HepG2 (cell line): ENCODE measurements around the gene ZNG1A. TPM values are rescaled to one million over a fixed set of nuclear protein-coding genes. Genes with fewer than 3 reads are reported as not detected.

Source experiments
- ATAC-seq: fragments of 200-7000 bp; cut with Tn5 transposase; 3 replicates; pipeline ENCODE4 v1.9.1; 2020; ENCODE audit warnings: mild to moderate bottlenecking, moderate library complexity
- BruUV-seq: library from RNA; stranded (reverse); fragments of 400-500 nt; replicated peaks from 2 replicates; lab custom pipeline; 2021; lab: Mats Ljungman, UMichigan
- CTCF ChIA-PET: fragments of 300-600 bp; formaldehyde crosslinking; extraction: SDS; loops from one replicate; lab custom pipeline; 2021; ENCODE audit warnings: low total read pairs, inconsistent platforms, low intra/inter-chr PET ratio; lab: Yijun Ruan, JAX
- POLR2A ChIA-PET: fragments of 350-600 bp; sonication (Branson Sonifier 250); formaldehyde crosslinking; loops from one replicate; lab custom pipeline; 2020; ENCODE audit warnings: antibody characterized with exemption, inconsistent platforms; lab: Yijun Ruan, JAX
- DNase-seq: peaks from one replicate; pipeline ENCODE4 v3.0.0-alpha.2; 2015; ENCODE audit warnings: low spot score
- FAIRE-seq: peaks from 3 replicates; lab custom pipeline; 2011; peaks lifted over from hg19 to GRCh38; lab: Jason Lieb, UNC
- H2AFZ ChIP-seq: one replicate; pipeline ENCODE4 v1.6.1; 2011; ENCODE audit warnings: low read length, inconsistent platforms
- H3K27ac ChIP-seq: fragments of 300-600 bp; 3 replicates; pipeline ENCODE4 v1.8.0; 2011; ENCODE audit warnings: mixed run types, mild to moderate bottlenecking, mixed read lengths, low read length, inconsistent platforms; ENCODE audit not compliant: insufficient read depth; ENCODE audit errors: extremely low read length
- H3K27me3 ChIP-seq, 2 experiments: fragments of 200-600 bp in 1 of 2; 2 replicates in 1 of 2; 3 replicates in 1 of 2; pipeline versions ENCODE4 v1.6.0 to v1.8.0; 2011; ENCODE audit warnings: low read length in 2 of 2, mild to moderate bottlenecking in 2 of 2, moderate library complexity in 2 of 2, inconsistent platforms in 1 of 2; ENCODE audit not compliant: insufficient read depth in 2 of 2, control insufficient read depth in 1 of 2
- H3K36me3 ChIP-seq, 2 experiments: fragments of 200-600 bp in 1 of 2; replicated peaks in 1 of 2; 2 replicates in 1 of 2; 3 replicates in 1 of 2; pipeline versions ENCODE4 v1.5.1 to v1.8.0; 2011; ENCODE audit warnings: low read length in 2 of 2, inconsistent platforms in 1 of 2; ENCODE audit not compliant: insufficient read depth in 2 of 2, control insufficient read depth in 1 of 2
- H3K4me1 ChIP-seq: 2 replicates; pipeline ENCODE4 v1.5.1; 2012; ENCODE audit warnings: low read length, inconsistent platforms; ENCODE audit not compliant: insufficient read depth
- H3K4me2 ChIP-seq: 2 replicates; pipeline ENCODE4 v1.6.0; 2011; ENCODE audit warnings: low read depth, low read length, inconsistent platforms
- H3K4me3 ChIP-seq, 3 experiments: fragments of 200-600 bp in 1 of 3; sonication (generic), shearing (Covaris generic) in 1 of 3; replicated peaks in 1 of 3; 2 replicates each; pipeline ENCODE4 v1.5.1; 2011 to 2016; ENCODE audit warnings: low read length in 3 of 3, inconsistent platforms in 2 of 3, low read depth in 2 of 3, mild to moderate bottlenecking in 2 of 3, control low read depth in 1 of 3, mixed read lengths in 1 of 3; ENCODE audit not compliant: insufficient read depth in 1 of 3
- H3K79me2 ChIP-seq: one replicate; pipeline ENCODE4 v1.6.1; 2011; ENCODE audit warnings: low read length, inconsistent platforms; ENCODE audit not compliant: insufficient read depth
- H3K9ac ChIP-seq: 2 replicates; pipeline ENCODE4 v1.6.0; 2011; ENCODE audit warnings: mild to moderate bottlenecking, low read depth, low read length, inconsistent platforms; ENCODE audit not compliant: insufficient read depth
- H3K9me3 ChIP-seq: 2 replicates; pipeline ENCODE4 v1.5.1; 2012; ENCODE audit warnings: mild to moderate bottlenecking, low read length
- H4K20me1 ChIP-seq: 2 replicates; pipeline ENCODE4 v1.6.0; 2011; ENCODE audit warnings: inconsistent platforms, mild to moderate bottlenecking, low read length, moderate library complexity; ENCODE audit not compliant: insufficient read depth
- ATM ChIP-seq: fragments of 450-650 bp; IDR thresholded peaks from 2 replicates; pipeline ENCODE4 v1.7.1; 2017; ENCODE audit warnings: mild to moderate bottlenecking, borderline replicate concordance
- BATF2 ChIP-seq: sonication (generic); formaldehyde crosslinking; IDR thresholded peaks from 2 replicates; pipeline ENCODE4 v1.8.0; 2022; ENCODE audit warnings: mild to moderate bottlenecking, missing genetic modification reagents, moderate library complexity
- CSRNP2 ChIP-seq: sonication (generic); formaldehyde crosslinking; conservative IDR thresholded peaks from 2 replicates; pipeline ENCODE4 v1.8.0; 2022; ENCODE audit warnings: low read depth, missing genetic modification reagents
- KAT8 ChIP-seq: IDR thresholded peaks from 2 replicates; pipeline ENCODE4 v1.6.1; 2016; ENCODE audit warnings: missing genetic modification reagents, missing compliant biosample characterization
- MTF1 ChIP-seq: sonication (generic); formaldehyde crosslinking; IDR thresholded peaks from 2 replicates; pipeline ENCODE4 v1.5.0; 2020; ENCODE audit warnings: missing genetic modification reagents
- NR2C2 ChIP-seq: sonication (generic); formaldehyde crosslinking; IDR thresholded peaks from 2 replicates; pipeline ENCODE4 v1.4.0; 2020; ENCODE audit warnings: missing genetic modification reagents, mild to moderate bottlenecking, moderate library complexity, borderline replicate concordance
- PPARG ChIP-seq: conservative IDR thresholded peaks from 2 replicates; pipeline ENCODE4 v1.6.1; 2016; ENCODE audit warnings: missing biosample characterization, missing genetic modification reagents
- RAD21 ChIP-seq: fragments of 450-650 bp; formaldehyde crosslinking; IDR thresholded peaks from 2 replicates; pipeline ENCODE4 v1.5.0; 2020; ENCODE audit warnings: mild to moderate bottlenecking
- RNF2 ChIP-seq: fragments of 450-650 bp; conservative IDR thresholded peaks from 2 replicates; pipeline ENCODE4 v1.6.1; 2016; ENCODE audit warnings: low read depth
- TAF1 ChIP-seq: sonication (generic); formaldehyde crosslinking; IDR thresholded peaks from 2 replicates; pipeline ENCODE4 v1.4.0; 2020; ENCODE audit warnings: missing genetic modification reagents
- ZFP36 ChIP-seq: fragments of 150-350 bp; IDR thresholded peaks from 2 replicates; pipeline ENCODE4 v1.6.1; 2018; ENCODE audit warnings: borderline replicate concordance, low read length, low read depth; ENCODE audit not compliant: partially characterized antibody
- ZMAT3 ChIP-seq: sonication (generic); formaldehyde crosslinking; conservative IDR thresholded peaks from 2 replicates; pipeline ENCODE4 v1.7.0; 2021; ENCODE audit warnings: missing genetic modification reagents
- ZNF350 ChIP-seq: sonication (generic); formaldehyde crosslinking; IDR thresholded peaks from 2 replicates; pipeline ENCODE4 v1.4.0; 2020; ENCODE audit warnings: mild to moderate bottlenecking, low read depth, missing genetic modification reagents, borderline replicate concordance
- ZNF382 ChIP-seq: sonication (generic); formaldehyde crosslinking; IDR thresholded peaks from 2 replicates; pipeline ENCODE4 v1.5.0; 2020; ENCODE audit warnings: missing genetic modification reagents, mild to moderate bottlenecking, borderline replicate concordance
- WGBS: methylation state at CpG from one replicate; pipeline ENCODE4 v1.1.6; 2017; ENCODE audit warnings: low lambda C conversion rate; 5-methylcytosine and 5-hydroxymethylcytosine counted together
- in situ Hi-C: cut with HindIII; loops from 2 replicates; pipeline ENCODE4 v1.10.0; 2017; ENCODE audit warnings: low pct_unique_long_range_greater_than_20kb; ENCODE audit not compliant: extremely low pct_ligation_motif_present
- intact Hi-C: fragments of 100-400 bp; cut with micrococcal nuclease; formaldehyde crosslinking; loops from one replicate; pipeline ENCODE4 v1.10.0; 2022; ENCODE audit not compliant: unreplicated experiment
- polyA plus RNA-seq, 8 experiments: library from polyadenylated mRNA; depleted of rRNA in 3 of 8; stranded (reverse) in 7 of 8; unstranded in 1 of 8; fragments of >200 nt; fragmentation: Illumina TruSeq in 4 of 8; extraction: Trizol in 4 of 8; gene quantifications; 2 replicates each; pipeline versions ENCODE4 v1.2.1 to v1.2.3, GENCODE V29; 2011 to 2016; ENCODE audit warnings: low read depth in 4 of 8, missing spikeins in 1 of 8, mixed read lengths in 1 of 8; ENCODE audit not compliant: insufficient read depth in 1 of 8
- total RNA-seq, 5 experiments: library from RNA; depleted of rRNA; stranded (reverse); fragments of >200 nt; fragmentation: Illumina TruSeq; extraction: Trizol; gene quantifications; 2 replicates each; pipeline ENCODE4 v1.2.3, GENCODE V29; 2016; ENCODE audit warnings: low read depth in 1 of 5
- TF ChIP-seq, protein P1 (sequence below): sonication (generic); formaldehyde crosslinking; IDR thresholded peaks from 2 replicates; pipeline ENCODE4 v1.5.0; 2020; ENCODE audit warnings: missing genetic modification reagents, mild to moderate bottlenecking, borderline replicate concordance

The ZNG1A gene
- total and polyA plus RNA-seq, 2 of the 13 experiments (the other 11 are each of a cell fraction or from before 2014, with no cell fraction given): 28.6 to 90.6 TPM

DNA sequence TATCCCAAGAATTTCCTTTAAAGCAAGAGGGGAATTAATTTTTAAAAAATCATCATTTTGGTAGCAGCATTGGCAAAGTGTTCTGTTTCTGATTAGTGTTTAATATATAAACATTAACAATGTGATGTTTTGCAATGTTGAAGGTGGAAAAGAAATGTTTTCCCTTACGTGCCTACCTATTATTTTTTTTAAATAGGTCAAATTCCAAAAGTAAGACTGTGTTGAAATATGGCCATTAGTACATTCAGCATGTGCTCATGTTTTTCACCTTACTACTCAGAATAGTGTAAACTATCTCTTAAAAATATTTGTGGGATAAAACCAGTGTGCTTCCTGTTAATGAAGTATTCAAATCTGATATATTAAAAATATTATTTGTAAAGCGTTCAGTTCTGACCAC, 39.1 kb upstream of the ZNG1A start:
- no peaks in the 10 kb centered on the region for H3K36me3 ChIP-seq
- 32% methylated on average over 2 of the region's 2 CpGs for WGBS
- TF ChIP-seq ATM (no peak), PPARG (CRISPR knock-in tag) (no peak), ZFP36 (no peak), KAT8 (CRISPR knock-in tag) (no peak), NR2C2 (no peak), CSRNP2 (no peak), BATF2 (no peak), TAF1 (CRISPR knock-in tag) (no peak), ZNF382 (CRISPR knock-in tag) (no peak), RNF2 (no peak), ZNF350 (CRISPR knock-in tag) (no peak), ZMAT3 (no peak), MTF1 (CRISPR knock-in tag) (no peak), RAD21 (CRISPR knock-in tag) (no peak)
- TF ChIP-seq, protein P1, sequence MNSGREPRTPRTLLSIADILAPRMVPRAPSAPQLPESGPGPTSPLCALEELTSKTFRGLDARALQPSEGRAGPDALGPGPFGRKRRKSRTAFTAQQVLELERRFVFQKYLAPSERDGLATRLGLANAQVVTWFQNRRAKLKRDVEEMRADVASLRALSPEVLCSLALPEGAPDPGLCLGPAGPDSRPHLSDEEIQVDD (CRISPR knock-in tag): no peak
- in situ Hi-C loops: no loop called here
- peaks cover 18% of the 10 kb centered on the region for H3K4me1 ChIP-seq
- ChIA-PET CTCF (no interaction called here), POLR2A (no interaction called here)
- H2AFZ ChIP-seq: no peak overlapping the region
- H4K20me1 ChIP-seq: no peaks in the 10 kb centered on the region
- no peak overlapping the region for H3K27ac ChIP-seq
- FAIRE-seq (no peak), DNase-seq (no peak), ATAC-seq (no peak)
- intact Hi-C loops: loop anchor here (5.0 kb wide), 1 partner anchor 41 kb away; the partner anchor contains the start of gene ZNG1A
- no peaks in the 10 kb centered on the region for H3K9me3 ChIP-seq
- H3K4me3 ChIP-seq: no peak overlapping the region
- H3K27me3 ChIP-seq: peaks cover 0 to 23% of the 10 kb centered on the region in 2 experiments; a peak in 2 of 5 replicates
- no peak overlapping the region for H3K4me2 ChIP-seq
- no peak overlapping the region for H3K9ac ChIP-seq
- no TSS peak for BruUV-seq
- H3K79me2 ChIP-seq: no peaks in the 10 kb centered on the region
